ENCODE measurements around the gene MIA3. TPM values are rescaled to one million over a fixed set of nuclear protein-coding genes. Genes with fewer than 3 reads are reported as not detected.

Gene MIA3
- total and polyA plus RNA-seq, 9 of the 15 experiments (the other 6 are each of a cell fraction or from before 2014, with no cell fraction given), result 21.6 to 89.4 (median 40.8) TPM

DNA sequence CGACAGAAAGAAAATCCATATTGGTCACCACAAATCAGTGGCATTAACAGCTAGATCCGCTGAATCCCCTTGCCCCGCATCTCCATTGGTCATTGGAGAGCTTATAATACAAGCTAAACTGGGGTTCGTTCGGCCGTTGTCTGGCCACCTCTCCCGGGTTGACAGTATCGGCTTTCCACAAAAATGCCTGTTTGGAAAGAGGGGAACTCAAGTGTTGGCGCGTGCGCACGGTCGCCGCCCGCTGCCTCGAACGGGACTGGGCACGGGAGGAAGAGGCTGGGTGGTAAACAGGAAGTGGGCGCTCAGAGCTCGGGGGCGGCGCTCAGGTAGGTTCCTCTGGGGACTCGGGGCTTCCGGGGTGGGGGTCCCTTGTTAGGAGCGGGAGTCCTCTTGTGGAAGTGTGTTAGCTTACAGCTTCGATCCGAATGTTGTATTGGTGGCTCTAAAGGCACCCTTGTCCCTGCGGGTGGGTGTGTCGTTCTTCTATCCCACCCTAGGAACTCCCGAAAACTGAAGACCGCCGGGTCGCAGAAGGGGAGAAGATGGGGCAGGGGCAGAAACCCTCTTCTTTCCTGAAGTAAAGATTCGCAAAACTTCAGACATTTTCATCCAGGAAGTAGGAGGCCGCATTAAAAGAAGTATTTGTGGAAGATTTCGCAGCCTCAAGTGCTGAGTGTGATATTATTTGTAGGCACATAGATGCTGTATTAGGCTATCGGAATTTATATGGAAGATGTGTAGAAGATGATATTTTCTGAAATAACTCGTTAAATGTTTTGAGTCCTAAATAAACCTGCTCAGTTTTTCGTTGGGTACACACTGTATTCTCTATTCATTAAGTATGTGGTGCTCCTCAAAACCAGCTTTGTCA lies 95.4 kb downstream of the MIA3 start (continued):
- TF ChIP-seq, protein P1, sequence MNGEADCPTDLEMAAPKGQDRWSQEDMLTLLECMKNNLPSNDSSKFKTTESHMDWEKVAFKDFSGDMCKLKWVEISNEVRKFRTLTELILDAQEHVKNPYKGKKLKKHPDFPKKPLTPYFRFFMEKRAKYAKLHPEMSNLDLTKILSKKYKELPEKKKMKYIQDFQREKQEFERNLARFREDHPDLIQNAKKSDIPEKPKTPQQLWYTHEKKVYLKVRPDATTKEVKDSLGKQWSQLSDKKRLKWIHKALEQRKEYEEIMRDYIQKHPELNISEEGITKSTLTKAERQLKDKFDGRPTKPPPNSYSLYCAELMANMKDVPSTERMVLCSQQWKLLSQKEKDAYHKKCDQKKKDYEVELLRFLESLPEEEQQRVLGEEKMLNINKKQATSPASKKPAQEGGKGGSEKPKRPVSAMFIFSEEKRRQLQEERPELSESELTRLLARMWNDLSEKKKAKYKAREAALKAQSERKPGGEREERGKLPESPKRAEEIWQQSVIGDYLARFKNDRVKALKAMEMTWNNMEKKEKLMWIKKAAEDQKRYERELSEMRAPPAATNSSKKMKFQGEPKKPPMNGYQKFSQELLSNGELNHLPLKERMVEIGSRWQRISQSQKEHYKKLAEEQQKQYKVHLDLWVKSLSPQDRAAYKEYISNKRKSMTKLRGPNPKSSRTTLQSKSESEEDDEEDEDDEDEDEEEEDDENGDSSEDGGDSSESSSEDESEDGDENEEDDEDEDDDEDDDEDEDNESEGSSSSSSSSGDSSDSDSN (IDR thresholded peaks at IDR 0.05; ENCODE audit: borderline replicate concordance in 1 of 2, low read depth in 2 of 2, low read length in 2 of 2), result 0 out of 4 replicates have a peak, but pooled peaks of 1 of the 2 experiments have one; percentile 17
- TF ChIP-seq CCAR2 (IDR thresholded peaks at IDR 0.05; ENCODE audit: low read depth, low read length), result no peak
- peak in 1 of 2 experiments; percentile 54; a peak in 2 of 4 replicates for TF ChIP-seq FOXA3 (CRISPR knock-in tag; conservative IDR thresholded peaks at IDR 0.05 in 1 of 2, IDR thresholded peaks at IDR 0.05 in 1 of 2)
- TF ChIP-seq, protein P2, sequence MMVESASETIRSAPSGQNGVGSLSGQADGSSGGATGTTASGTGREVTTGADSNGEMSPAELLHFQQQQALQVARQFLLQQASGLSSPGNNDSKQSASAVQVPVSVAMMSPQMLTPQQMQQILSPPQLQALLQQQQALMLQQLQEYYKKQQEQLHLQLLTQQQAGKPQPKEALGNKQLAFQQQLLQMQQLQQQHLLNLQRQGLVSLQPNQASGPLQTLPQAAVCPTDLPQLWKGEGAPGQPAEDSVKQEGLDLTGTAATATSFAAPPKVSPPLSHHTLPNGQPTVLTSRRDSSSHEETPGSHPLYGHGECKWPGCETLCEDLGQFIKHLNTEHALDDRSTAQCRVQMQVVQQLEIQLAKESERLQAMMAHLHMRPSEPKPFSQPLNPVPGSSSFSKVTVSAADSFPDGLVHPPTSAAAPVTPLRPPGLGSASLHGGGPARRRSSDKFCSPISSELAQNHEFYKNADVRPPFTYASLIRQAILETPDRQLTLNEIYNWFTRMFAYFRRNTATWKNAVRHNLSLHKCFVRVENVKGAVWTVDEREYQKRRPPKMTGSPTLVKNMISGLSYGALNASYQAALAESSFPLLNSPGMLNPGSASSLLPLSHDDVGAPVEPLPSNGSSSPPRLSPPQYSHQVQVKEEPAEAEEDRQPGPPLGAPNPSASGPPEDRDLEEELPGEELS (CRISPR knock-in tag; IDR thresholded peaks at IDR 0.05; ENCODE audit: borderline replicate concordance), result peak; percentile 86
- TF ChIP-seq, protein P3, sequence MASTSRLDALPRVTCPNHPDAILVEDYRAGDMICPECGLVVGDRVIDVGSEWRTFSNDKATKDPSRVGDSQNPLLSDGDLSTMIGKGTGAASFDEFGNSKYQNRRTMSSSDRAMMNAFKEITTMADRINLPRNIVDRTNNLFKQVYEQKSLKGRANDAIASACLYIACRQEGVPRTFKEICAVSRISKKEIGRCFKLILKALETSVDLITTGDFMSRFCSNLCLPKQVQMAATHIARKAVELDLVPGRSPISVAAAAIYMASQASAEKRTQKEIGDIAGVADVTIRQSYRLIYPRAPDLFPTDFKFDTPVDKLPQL (IDR thresholded peaks at IDR 0.05; ENCODE audit: extremely low read depth, insufficient read length), result no peak
- no peak for TF ChIP-seq HNRNPH1 (optimal IDR thresholded peaks at IDR 0.05; ENCODE audit: low read depth, low read length)
- TF ChIP-seq IRF2 (CRISPR knock-in tag; IDR thresholded peaks at IDR 0.05), result no peak
- TF ChIP-seq XRCC5 (IDR thresholded peaks at IDR 0.05; ENCODE audit: low read depth, low read length), result peak; percentile 95
- TF ChIP-seq CCNT2 (IDR thresholded peaks at IDR 0.05; ENCODE audit: borderline replicate concordance, extremely low read depth, insufficient read length, low read depth, low read length), result peak; percentile 60
- TF ChIP-seq ATF7 (IDR thresholded peaks at IDR 0.05), result no peak
- peak; percentile 62; the same call in 1 of the 2 replicates for TF ChIP-seq TAF7 (tag; IDR thresholded peaks at IDR 0.05)
- TF ChIP-seq, protein P4, sequence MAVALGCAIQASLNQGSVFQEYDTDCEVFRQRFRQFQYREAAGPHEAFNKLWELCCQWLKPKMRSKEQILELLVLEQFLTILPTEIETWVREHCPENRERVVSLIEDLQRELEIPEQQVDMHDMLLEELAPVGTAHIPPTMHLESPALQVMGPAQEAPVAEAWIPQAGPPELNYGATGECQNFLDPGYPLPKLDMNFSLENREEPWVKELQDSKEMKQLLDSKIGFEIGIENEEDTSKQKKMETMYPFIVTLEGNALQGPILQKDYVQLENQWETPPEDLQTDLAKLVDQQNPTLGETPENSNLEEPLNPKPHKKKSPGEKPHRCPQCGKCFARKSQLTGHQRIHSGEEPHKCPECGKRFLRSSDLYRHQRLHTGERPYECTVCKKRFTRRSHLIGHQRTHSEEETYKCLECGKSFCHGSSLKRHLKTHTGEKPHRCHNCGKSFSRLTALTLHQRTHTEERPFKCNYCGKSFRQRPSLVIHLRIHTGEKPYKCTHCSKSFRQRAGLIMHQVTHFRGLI (CRISPR knock-in tag; IDR thresholded peaks at IDR 0.05), result no peak
- no peak for TF ChIP-seq NBN (IDR thresholded peaks at IDR 0.05; ENCODE audit: low read depth)
- peak; percentile 82 for TF ChIP-seq NEUROD1 (IDR thresholded peaks at IDR 0.05; ENCODE audit: borderline replicate concordance, low read depth, low read length, partially characterized antibody)
- no peak for TF ChIP-seq MEF2A (IDR thresholded peaks at IDR 0.05; ENCODE audit: control insufficient read depth, low read depth, low read length)
- TF ChIP-seq, protein P5, sequence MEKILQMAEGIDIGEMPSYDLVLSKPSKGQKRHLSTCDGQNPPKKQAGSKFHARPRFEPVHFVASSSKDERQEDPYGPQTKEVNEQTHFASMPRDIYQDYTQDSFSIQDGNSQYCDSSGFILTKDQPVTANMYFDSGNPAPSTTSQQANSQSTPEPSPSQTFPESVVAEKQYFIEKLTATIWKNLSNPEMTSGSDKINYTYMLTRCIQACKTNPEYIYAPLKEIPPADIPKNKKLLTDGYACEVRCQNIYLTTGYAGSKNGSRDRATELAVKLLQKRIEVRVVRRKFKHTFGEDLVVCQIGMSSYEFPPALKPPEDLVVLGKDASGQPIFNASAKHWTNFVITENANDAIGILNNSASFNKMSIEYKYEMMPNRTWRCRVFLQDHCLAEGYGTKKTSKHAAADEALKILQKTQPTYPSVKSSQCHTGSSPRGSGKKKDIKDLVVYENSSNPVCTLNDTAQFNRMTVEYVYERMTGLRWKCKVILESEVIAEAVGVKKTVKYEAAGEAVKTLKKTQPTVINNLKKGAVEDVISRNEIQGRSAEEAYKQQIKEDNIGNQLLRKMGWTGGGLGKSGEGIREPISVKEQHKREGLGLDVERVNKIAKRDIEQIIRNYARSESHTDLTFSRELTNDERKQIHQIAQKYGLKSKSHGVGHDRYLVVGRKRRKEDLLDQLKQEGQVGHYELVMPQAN (IDR thresholded peaks at IDR 0.05; ENCODE audit: borderline replicate concordance), result peak; percentile 10; the same call in 1 of the 2 replicates
- no peak; the same call in 1 of the 2 replicates for TF ChIP-seq ZNF384 (IDR thresholded peaks at IDR 0.05; ENCODE audit: low read depth, low read length)
